RPMI8226 (cell line): ENCODE results near the gene NUTM2F.
"Not testable (repeated sequence)": the region's sequence is repeated elsewhere in the genome, so short reads cannot be mapped to it uniquely, and the experiment has no call there.

Experiments used
- DNase-seq: peaks from one replicate; pipeline ENCODE4 v3.0.0-alpha.2; 2015

NUTM2F gene, protein sequence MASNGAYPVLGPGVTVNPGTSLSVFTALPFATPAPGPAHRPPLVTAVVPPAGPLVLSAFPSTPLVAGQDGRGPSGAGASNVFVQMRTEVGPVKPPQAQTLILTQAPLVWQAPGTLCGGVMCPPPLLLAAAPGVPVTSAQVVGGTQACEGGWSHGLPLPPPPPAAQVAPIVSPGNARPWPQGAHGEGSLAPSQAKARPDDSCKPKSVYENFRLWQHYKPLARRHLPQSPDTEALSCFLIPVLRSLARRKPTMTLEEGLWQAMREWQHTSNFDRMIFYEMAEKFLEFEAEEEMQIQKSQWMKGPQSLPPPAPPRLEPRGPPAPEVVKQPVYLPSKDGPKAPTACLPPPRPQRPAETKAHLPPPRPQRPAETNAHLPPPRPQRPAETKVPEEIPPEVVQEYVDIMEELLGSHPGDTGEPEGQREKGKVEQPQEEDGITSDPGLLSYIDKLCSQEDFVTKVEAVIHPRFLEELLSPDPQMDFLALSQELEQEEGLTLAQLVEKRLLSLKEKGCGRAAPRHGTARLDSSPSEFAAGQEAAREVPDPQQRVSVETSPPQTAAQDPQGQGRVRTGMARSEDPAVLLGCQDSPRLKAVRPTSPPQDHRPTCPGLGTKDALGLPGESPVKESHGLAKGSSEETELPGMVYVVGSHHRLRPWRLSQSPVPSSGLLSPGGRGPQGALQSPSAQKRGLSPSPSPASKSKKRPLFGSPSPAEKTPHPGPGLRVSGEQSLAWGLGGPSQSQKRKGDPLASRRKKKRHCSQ

DNA sequence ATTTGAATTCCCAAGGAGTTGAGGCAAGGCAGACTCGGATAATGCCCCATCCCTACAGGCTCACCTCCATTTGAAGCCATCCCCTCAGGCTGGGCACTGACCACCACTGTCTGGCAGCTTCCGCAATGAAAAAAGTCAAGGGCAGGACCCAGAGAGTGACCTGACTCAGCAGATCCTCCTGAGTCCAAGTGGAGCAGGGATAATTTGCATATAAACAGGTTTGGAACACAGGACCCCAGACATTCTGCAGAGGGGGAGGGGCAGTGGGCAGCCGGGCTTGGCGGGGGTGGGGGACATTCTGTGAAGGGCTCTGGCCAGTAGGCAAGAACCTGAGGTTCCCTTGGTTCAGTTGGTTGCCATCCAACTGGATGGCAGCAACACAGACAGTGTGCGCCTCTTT is at the start of gene NUTM2F:
Gene NUTM2F, minus strand, starts transcription at position 101 of the 400 bp plus-strand sequence. Its CDS starts 21 bp downstream, at position 80.
- not testable (repeated sequence) for DNase-seq

DNA sequence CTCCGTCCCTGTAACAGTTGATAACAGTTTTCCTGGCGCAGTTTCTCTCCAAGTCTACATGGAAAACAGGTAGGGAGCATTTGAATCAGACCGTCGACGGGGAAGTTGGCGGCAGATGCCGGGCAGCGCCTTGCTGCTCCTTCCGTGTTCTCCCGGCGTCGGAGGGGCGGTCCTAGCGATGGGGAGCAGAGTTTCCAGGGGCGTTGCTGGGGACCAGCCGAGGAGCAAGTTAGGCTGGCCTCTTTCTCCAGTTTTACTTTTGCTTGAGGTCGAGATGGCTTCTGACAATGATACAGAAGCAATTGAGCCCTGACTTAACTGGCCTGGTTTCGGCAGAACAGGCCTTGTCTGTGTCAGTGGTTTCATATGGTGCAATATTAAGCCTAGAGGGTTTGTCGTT is 46.8 kb upstream of the NUTM2F start:
- DNase-seq: peak; percentile 2

DNA sequence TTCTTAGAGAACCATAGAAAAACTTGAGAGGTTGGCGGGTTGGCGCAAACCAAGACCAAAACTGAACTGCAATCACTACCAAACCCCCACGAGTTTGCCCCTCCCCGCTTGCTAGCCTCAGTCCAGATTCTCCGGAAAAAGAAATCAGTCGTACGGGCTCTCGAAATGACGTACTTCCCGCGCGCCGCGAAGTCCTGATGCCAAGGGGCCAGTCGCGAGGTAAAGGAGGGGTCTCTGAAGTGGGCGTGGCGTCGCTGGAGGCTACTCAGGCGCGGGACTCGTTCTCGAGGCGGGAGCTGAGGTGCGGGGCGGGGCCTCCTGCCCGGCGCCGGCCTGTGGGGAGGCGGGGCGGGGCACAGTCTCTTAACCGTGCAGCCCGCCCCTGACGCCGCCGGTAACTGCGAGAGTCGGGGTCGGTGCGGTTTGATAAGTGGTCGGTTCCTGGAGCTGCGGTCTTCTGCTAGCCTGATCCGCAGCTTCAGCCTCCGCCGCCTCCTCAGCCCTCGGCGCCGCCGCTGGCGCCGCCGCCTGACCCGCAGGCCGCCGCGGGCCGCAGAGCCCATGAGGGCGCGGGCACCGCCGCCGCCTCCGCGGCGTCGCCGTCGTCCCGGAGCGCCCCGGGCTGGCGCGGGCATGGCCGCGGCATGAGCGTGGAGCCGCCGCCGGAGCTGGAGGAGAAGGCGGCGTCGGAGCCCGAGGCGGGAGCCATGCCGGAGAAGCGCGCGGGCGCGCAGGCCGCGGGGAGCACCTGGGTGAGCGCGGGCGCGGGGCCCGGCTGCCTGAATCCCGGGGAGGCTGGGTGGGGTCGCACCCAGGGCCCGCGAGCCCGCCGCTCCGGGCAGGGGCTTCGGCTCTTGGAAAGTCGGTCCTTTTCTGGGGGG is 46.0 kb upstream of the NUTM2F start:
- DNase-seq: peak; percentile 85

DNA sequence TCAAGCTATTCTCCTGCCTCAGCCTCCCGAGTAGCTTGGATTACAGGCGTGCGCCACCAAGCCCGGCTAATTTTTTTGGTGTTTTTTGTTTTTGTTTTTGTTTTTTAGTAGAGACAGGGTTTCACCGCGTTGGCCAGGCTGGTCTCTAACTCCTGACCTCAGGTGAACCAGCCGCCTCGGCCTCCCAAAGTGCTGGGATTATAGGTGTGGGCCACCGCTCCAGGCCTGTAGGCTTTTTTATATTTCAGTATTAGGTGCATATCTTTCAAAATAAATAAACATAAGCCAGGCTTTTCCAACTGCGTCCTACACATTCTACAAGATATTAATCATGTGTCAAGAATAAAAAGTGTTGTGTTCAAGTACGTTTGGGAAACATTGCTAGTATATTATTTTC is 45.3 kb upstream of the NUTM2F start:
- DNase-seq: not testable (repeated sequence)

DNA sequence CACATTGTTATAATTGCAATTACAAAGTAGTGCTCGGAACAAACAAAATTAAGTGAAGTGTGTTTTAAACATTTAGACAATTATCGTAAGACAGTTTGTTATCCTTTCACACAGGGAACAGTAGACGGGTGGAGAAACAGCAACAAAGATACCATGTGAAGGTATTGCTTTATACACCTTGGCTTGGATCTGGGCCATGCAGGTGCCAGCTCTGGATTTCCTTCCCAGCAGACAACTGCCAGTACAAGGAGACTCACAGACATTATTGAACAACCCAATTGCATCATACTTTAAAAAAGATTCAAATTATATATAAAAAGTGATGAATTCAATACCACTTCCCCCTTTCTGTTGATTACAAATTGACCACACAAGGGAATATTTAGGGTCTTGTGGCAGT is 41.8 kb upstream of the NUTM2F start:
- peak; percentile 1 for DNase-seq

DNA sequence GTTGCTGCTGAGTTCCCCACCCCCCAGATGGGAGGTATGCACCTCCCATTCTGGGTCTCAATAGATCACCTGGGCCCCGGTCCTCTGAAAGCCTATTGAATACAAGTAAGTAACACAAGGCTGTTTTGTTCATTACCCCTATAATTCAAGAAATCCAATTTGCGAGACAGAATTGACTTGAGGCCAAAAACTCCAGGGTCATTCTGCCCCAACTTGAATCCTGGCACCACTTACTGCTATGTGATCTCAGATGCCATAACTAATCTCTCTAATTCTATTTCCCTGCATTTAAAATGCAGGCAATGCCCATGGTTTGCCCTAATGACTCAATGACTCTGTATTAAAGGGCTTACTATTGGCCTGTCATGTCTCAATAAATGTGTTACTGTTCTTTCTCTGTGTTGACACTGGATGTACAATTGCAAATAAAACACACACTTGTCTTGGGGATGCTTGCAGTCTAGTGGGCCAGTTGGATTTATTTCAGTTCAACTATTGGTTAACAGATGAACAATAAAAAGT is 35.7 kb upstream of the NUTM2F start:
- not testable (repeated sequence) for DNase-seq

DNA sequence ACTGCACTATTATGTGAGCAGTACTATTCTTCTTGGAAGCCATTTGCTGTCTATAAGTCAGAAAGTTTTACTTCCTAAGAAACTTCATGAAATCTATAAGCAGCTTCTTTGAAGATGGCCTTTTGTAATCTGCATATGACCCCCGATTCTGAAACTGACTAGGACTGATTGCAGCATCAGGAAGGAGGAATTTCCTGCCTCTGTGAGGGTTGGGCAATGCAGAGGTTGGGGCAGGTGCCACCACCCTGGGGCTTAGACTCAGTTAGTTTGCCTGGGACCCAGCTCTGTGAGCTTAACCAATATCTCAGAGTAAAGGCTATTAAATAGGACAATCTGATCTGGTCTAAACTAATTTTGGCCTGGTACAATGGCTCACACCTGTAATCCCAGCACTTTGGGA is 28.7 kb upstream of the NUTM2F start:
- DNase-seq: not testable (repeated sequence)

DNA sequence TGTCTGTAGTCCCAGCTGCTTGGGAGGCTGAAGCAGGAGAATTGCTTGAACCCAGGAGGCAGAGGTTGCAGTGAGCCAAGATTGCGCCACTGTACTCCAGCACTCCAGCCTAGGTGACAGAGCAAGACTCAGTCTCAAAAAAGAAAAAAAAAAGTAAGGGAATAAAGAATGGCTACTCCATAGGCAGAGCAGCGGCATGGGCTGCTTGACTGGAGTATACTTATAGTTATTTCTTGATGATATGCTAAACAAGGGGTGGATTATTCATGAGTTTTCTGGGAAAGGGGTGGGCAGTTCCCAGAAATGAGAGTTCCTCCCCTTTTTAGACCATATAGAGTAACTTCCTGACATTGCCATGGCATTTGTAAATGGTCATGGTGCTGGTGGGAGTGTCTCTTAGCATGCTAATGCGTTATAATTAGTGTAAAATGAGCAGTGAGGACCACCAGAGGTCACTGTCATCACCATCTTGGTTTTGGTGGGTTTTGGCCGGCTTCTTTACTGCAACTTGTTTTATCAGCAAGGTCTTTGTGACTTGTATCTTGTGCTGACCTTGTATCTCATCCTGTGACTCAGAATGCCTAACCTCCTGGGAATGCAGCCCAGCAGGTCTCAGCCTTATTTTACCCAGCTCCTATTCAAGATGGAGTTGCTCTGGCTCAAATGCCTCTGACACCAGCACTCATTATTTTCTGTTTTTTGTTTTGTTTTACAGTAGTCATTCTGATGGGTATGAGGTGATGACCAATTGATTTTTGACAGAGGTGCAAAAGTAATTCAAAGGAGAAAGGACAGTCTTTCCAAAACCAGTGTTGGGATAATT is 23.7 kb upstream of the NUTM2F start:
- DNase-seq: not testable (repeated sequence)

DNA sequence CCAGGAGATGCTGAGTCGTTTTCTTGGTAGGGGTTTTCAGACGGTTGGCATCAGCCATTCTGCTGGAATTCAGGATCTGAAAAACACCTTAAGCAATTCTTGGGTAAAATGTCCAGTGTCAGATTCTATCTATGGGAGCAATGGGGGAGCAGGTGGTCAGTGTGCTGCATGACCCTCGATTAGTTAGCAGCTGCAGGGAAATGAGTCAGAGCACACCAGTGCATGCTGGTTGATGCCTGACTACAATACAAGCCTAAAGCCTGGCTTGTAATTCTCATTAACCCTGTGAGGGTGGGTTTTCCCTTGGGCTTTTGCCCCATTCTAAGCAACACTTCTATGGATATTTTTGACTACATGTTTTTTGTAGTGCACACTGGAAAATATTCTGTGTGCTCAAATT is 20.3 kb upstream of the NUTM2F start:
- not testable (repeated sequence) for DNase-seq

DNA sequence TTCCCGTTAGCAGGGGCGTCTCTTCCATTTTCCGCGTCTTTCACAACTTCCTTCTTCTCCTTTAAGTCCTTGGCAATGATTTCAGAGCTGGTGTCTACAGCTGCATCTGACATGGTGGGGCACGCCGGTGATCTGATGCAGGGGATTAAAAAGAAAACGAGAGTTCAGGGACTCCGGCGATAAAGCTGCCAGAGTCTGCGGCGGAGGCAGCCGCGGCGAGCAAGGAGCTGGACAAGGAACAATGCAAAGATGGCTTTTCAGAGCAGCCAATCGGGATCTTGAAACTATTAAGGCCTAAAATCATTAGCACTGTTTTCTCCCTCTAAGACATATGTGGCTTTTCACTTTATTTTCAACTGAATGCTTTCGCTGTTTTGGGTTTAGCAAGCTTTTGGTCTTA is 19.0 kb upstream of the NUTM2F start:
- DNase-seq: not testable (repeated sequence)

DNA sequence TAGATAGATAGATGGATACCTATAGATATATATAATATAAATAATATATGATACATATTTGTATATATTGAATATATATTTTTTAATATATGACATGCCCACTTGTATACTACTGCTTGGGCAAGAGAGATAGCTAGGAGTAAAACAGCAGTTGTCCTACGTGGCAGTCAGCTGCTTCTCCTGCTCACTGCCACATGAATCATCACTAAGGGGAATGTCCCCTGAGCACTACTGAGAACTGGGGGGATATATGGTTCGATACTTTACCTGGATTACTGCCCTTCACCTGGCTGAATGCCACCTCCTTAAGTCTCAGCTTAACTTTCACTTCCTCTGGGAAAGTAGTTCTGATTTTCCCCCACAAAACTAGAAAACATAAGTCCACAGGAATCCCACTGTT is 13.3 kb upstream of the NUTM2F start:
- not testable (repeated sequence) for DNase-seq

DNA sequence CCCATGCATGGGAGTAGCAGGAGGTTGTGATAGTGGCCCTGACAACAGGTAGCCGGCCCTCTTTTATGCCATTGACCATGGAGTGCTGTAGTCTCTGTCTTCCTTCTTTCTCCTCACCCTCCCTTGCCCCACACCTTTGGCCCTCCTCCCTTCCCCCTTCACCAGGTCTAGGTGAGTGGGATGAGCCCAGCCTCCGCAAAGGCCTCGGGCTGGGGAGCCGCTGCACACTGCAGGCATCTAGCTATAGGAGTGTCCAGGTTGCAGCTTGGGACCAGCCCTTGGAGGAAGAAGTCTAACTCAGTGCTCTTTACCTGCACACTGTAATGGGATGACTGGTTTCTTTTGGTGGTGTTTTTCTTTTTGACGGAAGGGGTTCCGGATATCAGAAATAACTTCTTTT is 12.3 kb upstream of the NUTM2F start:
- not testable (repeated sequence) for DNase-seq

DNA sequence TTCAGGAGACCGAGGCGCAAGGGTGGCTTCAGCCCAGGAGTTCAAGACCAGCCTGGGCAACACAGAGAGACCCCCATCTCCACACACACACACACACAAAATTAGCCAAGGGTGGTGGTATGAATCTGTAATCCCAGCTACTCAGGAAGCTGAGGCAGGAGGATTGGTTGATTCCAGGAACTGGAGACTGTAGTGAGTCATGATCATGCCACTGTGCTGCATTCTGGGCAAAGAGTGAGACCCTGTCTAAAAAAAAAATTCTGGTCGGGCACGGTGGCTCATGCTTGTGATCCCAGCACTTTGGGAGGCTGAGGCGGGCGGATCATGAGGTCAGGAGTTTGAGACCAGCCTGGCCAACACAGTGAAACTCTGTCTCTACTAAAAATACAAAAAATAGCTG is 11.2 kb upstream of the NUTM2F start:
- not testable (repeated sequence) for DNase-seq

DNA sequence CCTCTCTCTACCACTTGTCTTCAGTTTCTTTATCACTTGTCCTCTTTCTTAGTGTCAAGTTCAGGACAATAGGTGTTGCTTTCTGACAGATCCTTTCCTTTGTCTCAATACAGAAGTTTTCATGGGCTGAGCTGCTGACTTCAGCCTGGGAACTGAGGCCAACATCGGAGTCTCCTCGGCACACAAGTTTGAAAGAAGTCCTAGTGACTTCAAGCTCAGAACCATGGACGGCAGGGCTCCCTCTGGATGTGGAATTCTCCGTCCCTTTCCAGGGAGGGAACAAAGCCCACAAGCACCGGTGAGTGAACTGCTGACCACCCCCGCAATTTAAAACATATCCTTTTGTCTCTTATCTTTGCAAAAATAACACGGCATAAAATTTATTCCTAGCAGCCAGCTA is 10.3 kb upstream of the NUTM2F start:
- DNase-seq: not testable (repeated sequence)

DNA sequence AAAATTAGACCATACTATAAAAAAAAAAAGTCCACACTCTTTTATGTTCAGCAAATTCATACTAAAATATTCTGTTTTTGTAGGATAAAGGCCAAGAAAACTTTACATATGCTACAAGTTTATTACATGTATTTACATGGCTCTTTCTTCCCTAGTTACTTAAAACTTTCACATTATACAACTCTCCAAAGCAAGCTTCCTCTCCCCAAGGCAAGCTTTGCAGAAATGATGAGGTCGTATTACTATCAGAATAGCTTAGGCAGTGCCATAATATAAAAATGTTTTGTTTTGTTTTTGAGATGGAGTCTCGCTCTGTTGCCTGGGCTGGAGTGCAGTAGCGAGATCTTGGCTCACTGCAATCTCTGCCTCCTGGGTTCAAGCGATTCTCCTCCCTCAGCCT is 8.0 kb upstream of the NUTM2F start:
- DNase-seq: not testable (repeated sequence)

DNA sequence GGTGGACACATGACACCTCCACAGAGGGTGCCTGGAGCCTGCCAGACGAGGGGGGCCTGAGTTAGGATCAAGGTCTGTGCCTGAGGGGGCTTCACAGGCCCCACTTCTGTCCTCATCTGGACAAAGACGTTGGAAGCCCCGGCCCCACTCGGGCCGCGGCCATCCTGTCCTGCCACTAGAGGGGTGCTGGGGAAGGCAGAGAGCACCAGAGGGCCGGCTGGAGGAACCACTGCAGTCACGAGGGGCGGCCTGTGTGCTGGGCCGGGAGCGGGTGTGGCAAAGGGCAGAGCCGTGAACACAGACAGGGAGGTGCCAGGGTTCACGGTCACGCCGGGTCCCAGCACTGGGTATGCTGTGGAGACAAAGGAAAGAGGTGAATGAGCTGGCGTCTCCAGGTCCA is 2.9 kb downstream of the NUTM2F start:
- not testable (repeated sequence) for DNase-seq

DNA sequence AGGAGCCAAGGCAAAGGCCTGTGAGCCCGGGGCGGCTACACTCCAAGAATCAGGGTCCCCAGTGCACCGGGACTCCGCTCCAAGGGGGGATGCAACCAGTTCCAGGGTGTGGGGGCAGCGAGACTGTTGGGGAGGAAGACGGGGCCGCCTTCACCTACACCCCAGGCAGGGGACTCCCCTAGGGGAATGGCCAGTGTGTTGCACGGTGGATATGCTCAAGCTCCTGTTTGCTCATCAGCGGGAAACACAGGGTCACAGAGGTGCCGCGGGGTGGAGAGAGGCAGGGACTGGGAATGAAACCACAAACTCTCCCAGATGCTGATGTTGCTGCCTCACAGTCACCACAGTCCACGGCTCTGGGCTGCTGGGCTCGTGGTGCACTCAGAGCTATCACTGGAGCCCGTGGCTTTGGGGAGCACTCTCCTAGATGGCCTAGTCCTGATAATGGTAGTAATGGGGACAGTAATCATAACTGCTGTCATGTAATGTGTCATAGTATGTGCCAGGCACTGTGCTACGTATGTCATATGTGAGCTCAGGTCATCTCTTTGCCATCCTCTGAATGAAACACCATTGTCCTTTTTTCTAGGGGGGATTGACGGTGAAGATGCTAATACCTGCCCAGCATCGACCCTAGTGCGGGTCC is 5.2 kb downstream of the NUTM2F start:
- not testable (repeated sequence) for DNase-seq

DNA sequence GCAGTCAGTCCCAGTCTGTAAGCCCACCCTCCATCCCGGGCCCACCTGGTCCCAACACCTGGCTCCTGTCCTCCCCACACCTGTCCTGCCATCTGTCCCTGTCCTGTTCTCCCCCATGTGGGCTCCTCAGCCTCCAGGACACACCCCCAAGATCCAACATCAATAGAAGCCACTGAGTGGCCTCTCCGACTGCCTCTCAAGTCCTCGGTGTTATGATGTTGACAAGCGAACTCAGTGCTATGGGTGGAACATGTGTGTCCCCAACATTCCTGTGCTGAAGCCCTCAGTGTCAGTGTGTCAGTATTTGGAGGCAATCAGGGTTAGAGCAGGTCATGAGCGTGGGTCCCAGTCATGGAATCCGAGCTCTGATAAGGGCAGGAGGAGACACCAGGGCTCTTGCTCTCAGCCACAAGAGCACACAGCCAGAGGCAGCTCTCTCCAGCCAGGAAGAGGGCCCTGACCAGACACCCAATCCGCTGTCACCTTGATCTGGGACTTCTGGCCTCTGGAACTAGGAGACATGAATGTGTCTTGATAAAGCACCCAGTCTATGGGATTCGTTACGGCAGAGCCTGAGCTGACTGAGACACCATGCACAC is 6.0 kb downstream of the NUTM2F start:
- not testable (repeated sequence) for DNase-seq

DNA sequence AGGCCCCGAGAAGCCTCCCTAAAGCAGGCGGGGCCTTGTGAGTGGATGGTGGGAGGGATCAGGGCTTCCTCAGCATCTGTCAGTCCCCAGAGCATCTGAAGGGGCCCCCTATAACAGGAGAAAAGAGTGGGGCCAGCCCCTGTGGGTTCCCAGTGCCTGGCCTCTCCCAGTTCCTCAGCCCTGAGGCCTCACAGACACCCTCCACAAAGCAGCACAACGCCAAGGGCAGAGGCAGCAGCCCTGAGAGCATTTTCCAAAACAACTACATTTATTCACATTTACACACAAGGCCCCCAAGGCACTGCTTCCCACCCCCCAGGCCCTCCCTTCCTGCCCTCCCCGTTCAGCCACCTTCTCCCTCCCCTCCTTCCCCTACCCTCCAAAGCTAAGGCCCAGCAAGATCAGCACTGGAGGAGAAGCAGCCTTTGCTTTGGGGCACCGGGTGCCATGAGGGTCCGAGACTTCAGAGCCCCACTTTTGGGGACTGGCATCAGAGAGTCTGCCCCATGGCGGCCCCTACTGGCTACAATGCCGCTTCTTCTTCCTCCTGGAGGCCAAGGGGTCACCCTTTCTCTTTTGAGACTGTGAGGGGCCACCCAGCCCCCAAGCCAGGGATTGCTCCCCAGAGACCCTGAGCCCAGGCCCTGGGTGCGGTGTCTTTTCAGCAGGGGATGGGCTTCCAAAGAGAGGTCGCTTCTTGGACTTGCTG is 10.3 kb downstream of the NUTM2F start:
- DNase-seq: not testable (repeated sequence)

DNA sequence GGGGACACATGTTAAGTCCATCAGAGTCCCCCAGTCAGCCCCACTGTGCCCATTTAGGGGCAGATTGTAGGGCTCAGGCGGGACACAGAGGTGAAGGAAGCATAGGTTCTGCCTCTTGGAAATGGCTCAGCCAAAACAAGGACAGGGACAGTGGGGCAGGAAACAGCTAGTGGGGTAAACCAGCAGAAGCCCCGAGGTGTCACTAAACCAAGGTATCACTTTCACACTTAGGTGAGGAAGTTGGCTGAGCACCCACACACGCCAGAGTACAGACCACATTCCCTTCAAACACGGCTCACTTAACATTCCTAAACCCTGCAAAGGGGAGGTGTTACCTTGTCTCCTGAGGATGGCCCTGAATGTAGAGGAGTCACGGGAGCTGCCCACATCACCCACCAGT is 12.2 kb downstream of the NUTM2F start:
- not testable (repeated sequence) for DNase-seq
